Daoy (cell line): ENCODE data around the gene SWSAP1. TPM values are rescaled to one million over a fixed set of nuclear protein-coding genes. Genes with fewer than 3 reads are reported as not detected.
A peak's percentile ranks its signal among the peaks of the same experiment; 100 is the strongest.

Experiments
- DNase-seq: peaks from one replicate; pipeline ENCODE4 v3.0.0-alpha.2; 2015; ENCODE audit warnings: low read depth
- total RNA-seq: library from RNA; depleted of rRNA; stranded (reverse); fragments of >200 nt; shearing (Covaris generic); gene quantifications from 2 replicates; pipeline ENCODE4 v1.2.3, GENCODE V29; 2014; rRNA removed

SWSAP1 gene
- total RNA-seq, 1 experiment from 2014 or later = 1.4 TPM

DNA sequence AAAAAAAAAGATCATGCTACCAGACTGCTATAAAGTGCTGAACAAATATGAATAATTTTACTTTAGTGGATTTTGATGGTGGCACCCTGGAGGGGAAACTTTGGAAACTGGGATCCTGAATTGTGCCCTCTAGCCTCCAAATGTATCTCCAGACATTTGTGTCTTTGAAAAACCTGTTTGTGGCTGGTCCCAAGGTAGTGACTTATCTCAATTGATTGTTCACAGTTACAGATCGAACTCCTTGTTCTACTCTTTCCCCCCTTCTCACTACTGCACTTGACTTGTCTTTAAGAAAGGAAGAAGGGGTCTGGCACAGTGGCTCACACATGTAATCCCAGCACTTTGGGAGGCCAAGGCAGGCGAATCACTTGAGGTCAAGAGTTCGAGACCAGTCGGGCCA lies 34.1 kb downstream of the SWSAP1 start:
- no peak for DNase-seq

DNA sequence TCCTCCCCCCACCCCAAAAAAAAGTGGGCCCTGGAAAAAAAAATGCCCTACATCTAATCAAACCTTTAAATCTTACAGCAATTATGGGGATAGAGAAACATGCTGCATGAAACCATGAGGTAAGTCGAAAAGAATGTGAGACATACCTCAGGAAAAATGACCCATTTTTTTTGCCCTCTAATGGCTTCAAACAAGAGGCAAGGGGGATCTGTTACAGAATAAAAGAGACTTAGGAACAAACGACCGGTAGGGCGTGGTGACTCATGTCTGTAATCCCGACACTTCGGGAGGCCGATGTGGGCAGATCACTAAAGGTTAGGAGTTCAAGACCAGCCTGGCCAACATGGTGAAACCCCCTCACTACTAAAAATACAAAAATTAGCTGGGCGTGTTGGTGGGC lies 36.2 kb downstream of the SWSAP1 start:
- peak; percentile 79 for DNase-seq

DNA sequence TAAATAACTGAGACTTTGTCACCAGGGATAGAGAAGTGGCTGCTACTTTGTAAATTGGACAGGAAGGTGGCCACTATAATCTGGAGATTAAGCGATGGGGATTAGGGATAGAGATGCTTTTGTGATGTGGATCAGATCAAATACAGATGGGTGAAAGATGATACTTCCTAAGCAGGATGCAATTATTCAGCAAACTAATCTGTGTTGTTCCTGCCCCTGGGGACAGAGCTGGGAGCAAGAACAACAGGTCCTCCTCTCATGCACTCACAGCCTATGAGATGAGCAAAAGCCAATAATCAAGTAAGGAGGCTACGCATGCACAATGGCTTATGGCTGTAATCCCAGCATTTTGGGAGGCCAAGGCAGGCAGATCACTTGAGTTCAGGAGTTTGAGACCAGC lies 40.1 kb downstream of the SWSAP1 start:
- no peak for DNase-seq

DNA sequence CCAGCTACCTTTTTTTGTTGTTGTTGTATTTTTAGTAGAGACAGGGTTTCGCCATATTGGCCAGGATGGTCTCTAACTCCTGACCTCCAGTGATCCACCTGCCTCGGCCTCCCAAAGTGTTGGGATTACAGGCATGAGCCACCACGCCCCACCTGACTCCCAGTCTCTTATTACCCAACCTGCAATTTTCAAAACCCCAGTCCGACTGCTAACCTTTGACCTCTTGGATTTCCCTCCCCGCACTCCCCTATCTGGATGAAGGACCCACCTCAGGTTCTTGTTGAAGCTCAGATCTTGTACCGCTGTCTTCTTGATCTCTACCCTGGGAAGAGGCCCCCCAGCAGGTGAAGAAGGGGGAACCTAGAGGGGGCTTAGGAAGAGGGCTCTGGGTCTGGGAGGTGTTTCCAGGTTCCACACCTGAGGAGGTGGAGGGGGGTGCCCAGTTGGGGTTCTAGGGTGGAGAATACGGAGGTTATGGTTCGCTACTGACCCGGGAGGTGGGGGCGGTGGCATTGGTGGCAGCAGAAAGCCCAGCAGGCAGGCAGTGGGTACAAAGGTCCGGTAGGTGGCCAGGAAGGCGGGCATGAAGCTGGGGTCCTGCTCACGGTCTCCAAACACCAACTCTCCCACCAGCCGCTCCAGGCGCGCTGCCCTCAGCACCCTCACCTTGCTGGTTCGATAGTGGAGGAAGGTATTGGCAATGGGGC lies 42.0 kb downstream of the SWSAP1 start:
- DNase-seq = no peak

DNA sequence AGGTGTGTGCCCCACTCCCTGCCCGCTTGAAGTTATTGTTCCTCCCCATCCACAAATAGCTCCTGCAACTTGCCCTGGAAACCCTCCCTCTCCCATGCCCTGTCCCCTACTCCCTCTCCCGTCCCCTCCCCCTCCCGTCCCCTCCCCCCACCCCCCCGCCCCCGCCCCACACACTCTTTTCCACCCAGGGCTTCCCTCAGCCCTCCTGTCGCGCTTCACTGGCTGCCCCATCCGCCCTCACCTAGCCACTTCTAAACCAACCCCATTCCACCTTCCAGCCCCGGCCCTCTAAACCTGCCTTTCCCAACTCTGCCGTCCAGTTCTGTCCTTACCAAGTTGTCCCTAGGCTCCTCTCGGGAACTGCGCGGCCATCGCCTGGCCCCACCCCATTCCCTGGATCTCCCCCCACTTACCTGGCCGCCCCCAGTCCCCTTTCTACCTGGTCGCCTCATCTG lies 43.7 kb downstream of the SWSAP1 start:
- DNase-seq = no peak

DNA sequence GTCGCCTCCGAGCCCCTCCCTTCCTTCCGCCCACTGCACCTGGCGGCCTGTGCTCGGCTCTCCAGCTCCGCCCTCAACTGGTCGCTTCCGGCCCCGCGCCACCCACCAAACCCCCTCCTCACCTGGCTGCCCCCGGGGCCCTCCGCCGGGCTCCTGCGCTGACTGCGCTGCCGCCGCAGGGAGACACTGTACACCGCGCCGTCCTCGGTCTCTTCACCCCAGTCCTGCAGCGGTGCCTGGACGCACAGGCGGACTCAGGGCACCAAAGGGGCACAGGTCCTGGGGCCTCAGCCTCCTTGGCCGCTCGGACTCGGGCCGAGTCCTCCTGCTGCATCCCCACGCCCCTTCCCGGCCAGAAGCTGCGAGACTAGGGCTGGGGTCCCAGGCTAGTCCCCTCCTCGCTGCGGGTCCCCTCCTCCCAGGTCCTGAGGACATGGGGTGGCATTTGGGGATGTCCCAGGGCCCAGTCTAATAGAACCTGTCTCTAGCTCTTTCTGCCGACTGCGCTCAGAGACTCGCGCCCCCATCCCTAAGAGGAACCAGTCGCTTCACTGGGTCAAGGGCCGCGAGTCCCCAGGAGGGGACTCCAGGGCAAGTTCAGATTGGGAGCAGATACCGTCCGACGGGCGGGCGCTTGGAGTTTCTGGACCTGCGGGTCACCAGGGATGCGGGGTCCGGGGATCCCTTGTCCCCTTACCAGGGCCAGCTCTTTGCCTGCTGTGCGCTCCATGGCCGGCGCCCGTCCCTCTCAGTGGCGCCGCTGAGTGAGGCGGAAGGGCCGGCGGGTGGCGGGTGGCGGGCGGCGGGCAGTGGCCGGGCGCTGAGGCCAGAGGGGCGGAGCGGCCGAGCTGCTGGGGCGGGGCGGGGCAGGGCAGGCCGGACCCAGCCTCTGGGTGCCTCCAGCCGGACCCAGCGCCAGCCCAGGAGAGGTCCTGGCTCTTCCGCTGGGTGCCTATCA lies 44.4 kb downstream of the SWSAP1 start, which contains the start of gene RGL3:
TSS of gene RGL3 (minus strand) at position 766 of the 958 bp plus-strand sequence. CDS start at position 730, 36 bp downstream.
- no peak for DNase-seq

DNA sequence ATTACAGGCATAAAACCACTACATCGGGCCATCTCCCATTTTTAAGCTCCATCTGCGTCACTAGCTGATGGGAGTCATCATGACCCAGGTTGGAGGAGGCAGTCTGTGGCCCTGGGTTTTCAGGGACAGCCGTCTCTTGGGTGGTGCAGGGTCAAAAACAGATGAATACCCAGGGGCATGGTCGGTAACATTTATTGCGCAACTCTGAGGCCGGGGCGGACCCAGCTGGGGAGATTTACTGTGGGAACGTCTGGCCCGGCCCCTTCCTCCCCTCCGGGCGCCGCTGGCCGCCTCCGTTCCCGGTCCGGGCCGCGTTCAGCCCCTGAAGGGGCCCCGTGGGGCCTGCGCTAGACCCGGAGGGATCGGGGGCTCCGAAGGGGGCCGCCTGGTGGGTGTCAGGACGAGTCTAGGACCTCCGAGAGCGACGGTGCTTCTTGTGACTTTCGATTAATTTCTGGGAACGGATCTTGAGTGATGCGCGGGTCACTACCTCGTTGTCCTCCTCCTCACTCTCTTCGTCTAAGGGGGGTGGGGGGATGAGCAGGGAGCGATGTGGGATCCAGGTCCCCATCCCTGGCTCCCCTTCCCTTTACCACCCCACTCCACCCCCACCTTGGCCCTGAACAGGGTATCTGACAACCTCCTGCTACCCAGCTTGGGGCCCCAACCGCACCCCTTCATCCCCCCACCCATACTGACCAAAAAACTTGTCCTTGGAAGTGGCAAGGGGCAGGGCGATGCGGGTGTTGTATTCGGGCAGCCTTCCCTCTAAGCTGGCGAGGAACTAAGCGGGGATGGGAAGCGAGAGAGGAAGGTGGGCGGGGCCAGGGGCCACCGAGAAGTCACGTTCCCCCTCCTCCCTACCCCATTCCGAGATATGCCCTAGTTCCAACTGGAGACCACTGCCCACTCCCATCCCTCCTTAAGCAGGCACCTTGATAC lies 46.2 kb downstream of the SWSAP1 start:
- DNase-seq = no peak

DNA sequence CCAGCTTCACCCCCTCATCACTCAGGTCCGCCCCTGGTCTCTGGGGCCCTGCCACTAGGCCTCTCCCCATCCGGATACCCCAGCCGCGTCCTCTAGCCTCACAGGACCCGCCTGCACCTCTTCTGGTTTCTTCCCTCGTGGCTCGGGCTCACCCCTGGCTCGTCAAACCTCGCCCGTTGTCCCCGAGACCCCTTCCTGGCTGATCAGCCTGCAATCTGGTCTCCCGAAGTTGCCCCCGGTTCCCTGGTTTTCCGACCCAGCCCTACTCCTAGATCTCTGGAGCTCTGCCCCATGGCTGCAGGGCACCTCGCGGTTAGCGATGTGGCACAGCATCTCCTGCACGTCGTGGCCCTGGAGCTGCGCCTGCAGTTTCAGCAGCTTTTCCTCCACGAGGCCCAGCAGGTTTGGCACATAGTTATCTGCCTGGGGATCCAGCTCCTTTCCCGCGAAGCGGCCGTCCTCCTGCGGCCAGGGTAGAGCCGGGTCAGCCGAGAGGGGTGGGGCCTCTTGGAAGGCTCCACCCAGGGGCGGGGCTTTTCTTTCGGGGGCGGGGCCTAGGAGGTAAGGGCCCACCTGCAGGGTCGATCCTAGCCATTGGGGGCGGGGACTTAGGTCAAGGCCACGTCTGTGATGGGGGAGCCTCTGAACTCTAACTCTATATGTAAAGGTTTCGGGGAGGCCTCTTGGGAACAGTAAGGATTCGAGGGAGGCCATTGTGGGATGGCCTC lies 47.1 kb downstream of the SWSAP1 start:
- DNase-seq = peak; percentile 25

DNA sequence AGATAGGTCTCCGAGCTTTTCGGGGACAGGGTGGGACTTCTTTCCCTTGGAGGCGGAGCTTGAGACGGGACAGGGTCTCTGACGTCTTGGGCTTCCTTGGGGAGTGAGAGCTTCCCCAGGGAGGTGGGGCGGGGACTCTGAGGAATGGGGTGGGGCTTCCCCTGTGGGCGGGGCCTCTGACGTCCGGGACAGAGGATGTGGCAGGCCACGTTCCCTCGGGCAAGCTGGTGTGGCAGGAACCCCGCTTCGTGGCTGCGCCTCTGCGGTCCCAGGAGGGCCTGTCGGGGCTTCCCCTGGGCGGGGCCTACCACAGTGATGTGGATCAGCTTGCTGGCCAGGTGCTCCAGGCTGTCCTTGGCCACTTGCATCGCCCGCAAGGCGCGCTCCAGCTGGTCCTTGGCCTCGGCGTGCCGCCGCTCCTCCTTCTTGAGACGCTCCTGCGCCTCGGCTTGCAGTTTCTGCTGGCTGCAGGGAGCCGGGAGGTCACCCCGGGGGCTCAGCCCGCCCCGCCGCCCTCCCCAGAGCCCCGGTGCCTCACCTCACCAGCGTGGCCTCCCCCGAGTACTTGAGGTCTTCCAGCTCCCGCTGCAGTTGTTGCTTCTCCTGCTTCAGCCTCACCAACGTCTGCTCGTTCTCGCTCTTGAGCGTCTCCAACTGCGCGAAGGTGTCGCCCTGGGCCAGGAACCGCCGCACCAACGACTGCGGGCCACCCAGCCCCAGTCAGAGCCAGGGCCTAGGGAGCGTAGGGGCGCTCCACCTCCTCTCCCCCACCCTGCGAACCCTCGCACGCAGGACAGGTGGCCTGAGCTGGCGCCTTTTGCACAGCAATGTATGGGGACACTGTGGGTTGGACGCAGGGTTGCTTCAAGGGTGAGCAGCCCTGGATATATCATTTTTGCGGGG lies 47.9 kb downstream of the SWSAP1 start:
- peak; percentile 77 for DNase-seq

DNA sequence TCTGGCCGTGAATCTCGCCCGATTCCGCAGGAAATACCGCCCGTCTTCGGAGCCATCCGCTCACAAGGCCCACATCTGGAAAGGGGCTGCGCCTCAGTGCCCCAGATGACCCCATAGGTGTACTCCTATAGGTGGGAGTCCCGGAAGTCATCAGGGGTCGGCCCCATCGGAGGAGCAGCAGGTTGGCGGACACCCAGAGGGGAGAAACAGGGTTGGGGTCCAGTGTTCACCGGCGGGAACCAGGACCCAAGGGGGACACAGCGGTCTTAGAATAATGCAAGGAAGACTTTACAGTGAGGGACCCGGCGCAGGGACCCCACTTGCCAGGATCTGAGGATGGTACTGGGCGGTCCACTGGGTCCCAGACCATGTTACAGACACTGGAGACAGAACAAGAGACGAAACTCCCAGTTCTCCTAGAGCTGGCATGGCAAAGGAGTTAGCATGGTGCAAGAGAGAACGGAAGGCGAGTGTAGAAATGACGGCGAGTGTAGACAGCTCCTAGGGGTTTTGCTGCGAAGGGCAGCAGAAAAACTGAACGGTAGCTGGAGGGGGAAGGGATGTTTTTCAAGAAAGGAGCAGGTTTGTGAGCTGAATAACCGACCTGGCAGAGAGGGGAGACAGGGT lies 48.8 kb downstream of the SWSAP1 start:
- no peak for DNase-seq

DNA sequence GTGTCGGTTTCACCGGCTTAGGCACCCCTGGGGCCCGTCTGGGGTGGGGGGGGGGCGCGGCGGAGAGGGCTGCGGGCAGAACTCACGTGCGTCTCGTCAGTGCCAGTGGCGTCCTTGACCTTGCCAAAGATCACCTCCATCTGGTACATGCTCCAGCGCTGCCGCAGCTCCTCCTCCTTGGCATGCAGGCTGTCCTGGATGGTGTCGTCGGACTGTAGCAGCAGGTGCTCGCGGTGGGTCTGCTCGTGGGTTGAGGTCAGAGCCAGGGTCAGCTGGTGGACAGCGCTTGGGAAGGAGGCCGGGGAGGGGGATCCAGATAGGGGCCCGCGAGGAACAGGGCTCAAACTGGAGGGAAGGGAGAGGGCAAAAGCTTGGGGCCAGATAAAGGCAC lies 49.3 kb downstream of the SWSAP1 start:
- DNase-seq = no peak

Other genes with a start within 250 kb of the SWSAP1 start
- gene SPC24, start 218.9 kb upstream of the SWSAP1 start, total RNA-seq = 54.7 and 94.6 TPM in 2 replicates
- gene KANK2, start 177.1 kb upstream of the SWSAP1 start, total RNA-seq = 49.0 and 75.1 TPM in 2 replicates
- gene ANGPTL8, start 135.0 kb upstream of the SWSAP1 start, total RNA-seq = not detected in 2 replicates
- gene DOCK6, start 112.1 kb upstream of the SWSAP1 start, total RNA-seq = 2.9 and 4.3 TPM in 2 replicates
- gene TSPAN16, start 78.5 kb upstream of the SWSAP1 start, total RNA-seq = not detected in 2 replicates
- 0.86 and 1.2 TPM in 2 replicates for gene RAB3D, start 35.0 kb upstream of the SWSAP1 start, total RNA-seq
- 124 and 181 TPM in 2 replicates for gene TMEM205, start 28.4 kb upstream of the SWSAP1 start, total RNA-seq
- 0.63 and 0.68 TPM in 2 replicates for gene CCDC159, start 28.1 kb upstream of the SWSAP1 start, total RNA-seq
- 5.2 and 12.1 TPM in 2 replicates for gene PLPPR2, start 19.2 kb upstream of the SWSAP1 start, total RNA-seq
- 1.7 and 2.8 TPM in 2 replicates for gene EPOR, start 9.6 kb downstream of the SWSAP1 start, total RNA-seq
- not detected in 2 replicates for gene RGL3, start 44.6 kb downstream of the SWSAP1 start, total RNA-seq
- gene ODAD3, start 60.5 kb downstream of the SWSAP1 start, total RNA-seq = not detected in 2 replicates
- 83.6 and 85.8 TPM in 2 replicates for gene PRKCSH, start 61.0 kb downstream of the SWSAP1 start, total RNA-seq
- gene ELAVL3, start 106.4 kb downstream of the SWSAP1 start, total RNA-seq = not detected in 2 replicates
- gene ZNF653, start 131.2 kb downstream of the SWSAP1 start, total RNA-seq = 6.3 and 10.3 TPM in 2 replicates
- gene ECSIT, start 154.5 kb downstream of the SWSAP1 start, total RNA-seq = 66.3 and 96.0 TPM in 2 replicates
- 7.2 and 9.3 TPM in 2 replicates for gene CNN1, start 164.2 kb downstream of the SWSAP1 start, total RNA-seq
- 79.0 and 99.9 TPM in 2 replicates for gene ELOF1, start 184.6 kb downstream of the SWSAP1 start, total RNA-seq
- gene ACP5, start 203.0 kb downstream of the SWSAP1 start, total RNA-seq = 0.45 and 0.97 TPM in 2 replicates
- gene ZNF627, start 222.8 kb downstream of the SWSAP1 start, total RNA-seq = 15.4 and 23.0 TPM in 2 replicates